Transverse colon (tissue), 4 donors: ENCODE data around the gene B4GALNT1.

Experiments used
- CTCF ChIP-seq, 5 experiments: fragments of 200-600 bp in 3 of 5; fragments of 450-650 bp in 2 of 5; sonication (generic) in 3 of 5; IDR thresholded peaks; 1 replicate in 2 of 5; 2 replicates in 3 of 5; pipeline ENCODE4 v1.5.1; 2016 to 2017; ENCODE audit warnings: antibody characterized with exemption in 5 of 5, inconsistent platforms in 3 of 5, mild to moderate bottlenecking in 2 of 5, moderate library complexity in 1 of 5
- EP300 ChIP-seq: sonication (generic); formaldehyde crosslinking; IDR thresholded peaks from one replicate; pipeline ENCODE4 v1.6.1; 2017; ENCODE audit warnings: antibody characterized with exemption, low read depth
- POLR2A ChIP-seq: fragments of 450-650 bp; IDR thresholded peaks from one replicate; pipeline ENCODE4 v1.6.1; 2016; ENCODE audit warnings: antibody characterized with exemption, mild to moderate bottlenecking, moderate library complexity
- POLR2AphosphoS5 ChIP-seq, 3 donors: sonication (generic); formaldehyde crosslinking; IDR thresholded peaks; one replicate each; pipeline ENCODE4 v1.6.1; 2016; ENCODE audit warnings: antibody characterized with exemption in 3 of 3

- no peak for TF ChIP-seq CTCF (IDR thresholded peaks at IDR 0.05)
- TF ChIP-seq POLR2A: no peak
- TF ChIP-seq POLR2AphosphoS5 (IDR thresholded peaks at IDR 0.05): no peak
- TF ChIP-seq EP300: no peak
Observed at GRCh38 chr12:57624441-57625220, 8.4 kb downstream of the B4GALNT1 start.
